Dedifferentiated amniotic fluid mesenchymal stem cell (primary cell): ENCODE measurements around the gene SPEF2.

Source experiments
- DNase-seq: peaks from one replicate; pipeline ENCODE4 v3.0.0-alpha.2; 2016; ENCODE audit errors: extremely low spot score

The SPEF2 gene

GRCh38 chr5:35736280-35736679 is 118.6 kb downstream of the SPEF2 start:
- DNase-seq: no peak

GRCh38 chr5:35741126-35741716 is 123.6 kb downstream of the SPEF2 start:
- no peak for DNase-seq

- DNase-seq: no peak
Observed at GRCh38 chr5:35741971-35742370, 124.3 kb downstream of the SPEF2 start.

- DNase-seq: no peak
Observed at GRCh38 chr5:35743644-35744043, 126.0 kb downstream of the SPEF2 start.

- DNase-seq: no peak
Observed at GRCh38 chr5:35745193-35745592, 127.5 kb downstream of the SPEF2 start.

GRCh38 chr5:35745660-35746059 is 128.0 kb downstream of the SPEF2 start:
- DNase-seq: no peak

GRCh38 chr5:35752012-35752411 is 134.3 kb downstream of the SPEF2 start:
- no peak for DNase-seq

- DNase-seq: no peak
Observed at GRCh38 chr5:35753500-35753899, 135.8 kb downstream of the SPEF2 start.

- no peak for DNase-seq
Observed at GRCh38 chr5:35754481-35754880, 136.8 kb downstream of the SPEF2 start.

GRCh38 chr5:35755966-35756365 is 138.3 kb downstream of the SPEF2 start:
- no peak for DNase-seq

- DNase-seq: no peak
Observed at GRCh38 chr5:35758151-35758724, 140.6 kb downstream of the SPEF2 start.

GRCh38 chr5:35761541-35761940 is 143.9 kb downstream of the SPEF2 start:
- no peak for DNase-seq

- no peak for DNase-seq
Observed at GRCh38 chr5:35762368-35762767, 144.7 kb downstream of the SPEF2 start.

- no peak for DNase-seq
Observed at GRCh38 chr5:35765921-35766320, 148.3 kb downstream of the SPEF2 start.

GRCh38 chr5:35771300-35771699 is 153.6 kb downstream of the SPEF2 start:
- peak; percentile 74 for DNase-seq

GRCh38 chr5:35771839-35772238 is 154.2 kb downstream of the SPEF2 start:
- DNase-seq: no peak

GRCh38 chr5:35773967-35774366 is 156.3 kb downstream of the SPEF2 start:
- no peak for DNase-seq

GRCh38 chr5:35776757-35777156 is 159.1 kb downstream of the SPEF2 start:
- no peak for DNase-seq

GRCh38 chr5:35777358-35778087 is 159.9 kb downstream of the SPEF2 start:
- peak; percentile 83 for DNase-seq

GRCh38 chr5:35778259-35778769 is 160.7 kb downstream of the SPEF2 start:
- no peak for DNase-seq

- no peak for DNase-seq
Observed at GRCh38 chr5:35780236-35780635, 162.6 kb downstream of the SPEF2 start.

GRCh38 chr5:35781181-35781790 is 163.6 kb downstream of the SPEF2 start:
- peak; percentile 44 for DNase-seq

GRCh38 chr5:35783551-35783950 is 165.9 kb downstream of the SPEF2 start:
- DNase-seq: no peak
